Neural cell (in vitro differentiated cells): ENCODE data around the gene MRPL48. TPM values are rescaled to one million over a fixed set of nuclear protein-coding genes. Genes with fewer than 3 reads are reported as not detected.

ENCODE experiments used
- H2AFZ ChIP-seq: fragments of 200-600, 300-800 bp; sonication (generic), shearing (Covaris generic); 2 replicates; pipeline ENCODE4 v1.6.0; 2014; ENCODE audit warnings: low read depth, mild to moderate bottlenecking, antibody characterized with exemption, low read length, moderate library complexity
- H3F3A ChIP-seq: fragments of 200-600 bp; shearing (Covaris generic); 2 replicates; pipeline ENCODE4 v1.6.1; 2016; ENCODE audit warnings: mild to moderate bottlenecking, moderate library complexity, mixed read lengths, antibody characterized with exemption, low read length; ENCODE audit not compliant: insufficient read depth, poor library complexity, severe bottlenecking
- H3K27ac ChIP-seq: fragments of 200-600, 300-800 bp; sonication (generic), shearing (Covaris generic); 2 replicates; pipeline ENCODE4 v1.5.1; 2014; ENCODE audit warnings: mild to moderate bottlenecking, low read length, moderate library complexity
- H3K27me3 ChIP-seq: fragments of 300-800, 200-600 bp; sonication (generic), shearing (Covaris generic); 2 replicates; pipeline ENCODE4 v1.6.0; 2014; ENCODE audit warnings: mild to moderate bottlenecking, low read depth, low read length, moderate library complexity; ENCODE audit not compliant: insufficient read depth
- H3K36me3 ChIP-seq: fragments of 300-800, 200-600 bp; sonication (generic), shearing (Covaris generic); 2 replicates; pipeline ENCODE4 v1.5.1; 2014; ENCODE audit warnings: mild to moderate bottlenecking, antibody characterized with exemption, low read length, moderate library complexity; ENCODE audit not compliant: insufficient read depth
- H3K4me2 ChIP-seq: fragments of 300-800, 200-600 bp; sonication (generic), shearing (Covaris generic); 2 replicates; pipeline ENCODE4 v1.6.0; 2014; ENCODE audit warnings: mild to moderate bottlenecking, low read length
- H3K4me3 ChIP-seq: fragments of 300-800, 200-600 bp; sonication (generic), shearing (Covaris generic); 2 replicates; pipeline ENCODE4 v1.5.1; 2014; ENCODE audit warnings: mild to moderate bottlenecking, low read length, moderate library complexity
- H3K79me2 ChIP-seq: fragments of 200-600 bp; shearing (Covaris generic); replicated peaks from 2 replicates; pipeline ENCODE4 v1.6.0; 2014; ENCODE audit warnings: mild to moderate bottlenecking, low read length, moderate library complexity; ENCODE audit not compliant: insufficient read depth
- H3K9ac ChIP-seq: fragments of 300-800, 200-600 bp; sonication (generic), shearing (Covaris generic); 2 replicates; pipeline ENCODE4 v1.6.1; 2016; ENCODE audit warnings: mild to moderate bottlenecking, low read length, mixed read lengths
- H3K9me2 ChIP-seq: fragments of 200-600 bp; shearing (Covaris generic); 2 replicates; pipeline ENCODE4 v1.6.1; 2016; ENCODE audit warnings: mild to moderate bottlenecking, low read length, mixed read lengths; ENCODE audit not compliant: insufficient read depth
- H3K9me3 ChIP-seq: fragments of 200-600, 300-800 bp; sonication (generic), shearing (Covaris generic); 2 replicates; pipeline ENCODE4 v1.6.1; 2016; ENCODE audit warnings: mild to moderate bottlenecking, mixed run types, low read length, moderate library complexity, mixed read lengths
- H4K20me1 ChIP-seq: fragments of 200-600 bp; shearing (Covaris generic); 2 replicates; pipeline ENCODE4 v1.6.1; 2016; ENCODE audit warnings: mild to moderate bottlenecking, mixed run types; ENCODE audit not compliant: insufficient read depth
- EP300 ChIP-seq: fragments of 450-650 bp; conservative IDR thresholded peaks from 2 replicates; pipeline ENCODE4 v1.6.1; 2014; ENCODE audit warnings: antibody characterized with exemption, mild to moderate bottlenecking, moderate library complexity; ENCODE audit not compliant: poor library complexity, severe bottlenecking
- EZH2 ChIP-seq: fragments of 200-600, 300-800 bp; shearing (Covaris generic), sonication (generic); IDR thresholded peaks from 2 replicates; pipeline ENCODE4 v1.6.1; 2014; ENCODE audit warnings: antibody characterized with exemption, low read length, borderline replicate concordance, mild to moderate bottlenecking; ENCODE audit not compliant: insufficient read depth, poor library complexity, severe bottlenecking
- MXI1 ChIP-seq: fragments of 450-650 bp; conservative IDR thresholded peaks from 2 replicates; pipeline ENCODE4 v1.6.1; 2014; ENCODE audit warnings: antibody characterized with exemption, mild to moderate bottlenecking; ENCODE audit not compliant: poor library complexity, severe bottlenecking
- POLR2AphosphoS5 ChIP-seq: IDR thresholded peaks from 2 replicates; pipeline ENCODE4 v1.6.1; 2012
- RAD21 ChIP-seq: fragments of 450-650 bp; conservative IDR thresholded peaks from 2 replicates; pipeline ENCODE4 v1.6.1; 2014; ENCODE audit warnings: antibody characterized with exemption, mild to moderate bottlenecking, moderate library complexity
- SMC3 ChIP-seq: fragments of 450-650 bp; conservative IDR thresholded peaks from 2 replicates; pipeline ENCODE4 v1.6.1; 2014; ENCODE audit warnings: antibody characterized with exemption, mild to moderate bottlenecking, moderate library complexity; ENCODE audit not compliant: poor library complexity
- TAF1 ChIP-seq: IDR thresholded peaks from 2 replicates; pipeline ENCODE4 v1.6.1; 2012; ENCODE audit warnings: low read depth
- polyA plus RNA-seq: library from polyadenylated mRNA; depleted of rRNA; stranded (reverse); fragments of >200 nt; gene quantifications from 2 replicates; pipeline ENCODE4 v1.2.3, GENCODE V29; 2014
- TF ChIP-seq, protein P1 (sequence below): IDR thresholded peaks from 2 replicates; pipeline ENCODE4 v1.6.1; 2012; ENCODE audit warnings: borderline replicate concordance
- TF ChIP-seq, protein P2 (sequence below): fragments of 450-650 bp; IDR thresholded peaks from 2 replicates; pipeline ENCODE4 v1.5.1; 2014; ENCODE audit warnings: antibody characterized with exemption, mild to moderate bottlenecking, moderate library complexity; ENCODE audit not compliant: poor library complexity, severe bottlenecking

MRPL48 gene
- polyA plus RNA-seq, 1 donor from 2014 or later = 98.3 TPM

DNA sequence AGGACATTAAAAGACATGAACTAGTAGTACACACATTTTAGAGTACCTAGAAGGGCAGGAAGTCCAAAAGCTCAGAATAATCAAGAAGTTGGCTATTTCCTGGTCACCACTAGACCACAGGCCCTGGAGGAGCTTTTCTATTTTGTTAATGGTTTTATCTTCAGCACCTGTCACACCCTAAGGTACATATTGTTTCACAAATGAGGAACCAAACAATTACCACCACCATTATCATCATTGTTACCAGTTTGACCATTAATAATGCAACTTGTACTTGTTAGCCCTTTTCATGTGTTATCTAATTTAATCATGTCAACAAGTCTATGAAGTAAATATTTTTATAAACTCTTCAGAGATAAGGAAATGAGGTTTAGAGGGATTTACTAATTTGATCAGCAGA lies 4.9 kb downstream of the MRPL48 start:
- no peak overlapping the region for H3K4me2 ChIP-seq
- no peaks in the 10 kb centered on the region for H4K20me1 ChIP-seq
- H2AFZ ChIP-seq = no peak overlapping the region
- no peak overlapping the region for H3K27ac ChIP-seq
- no peaks in the 10 kb centered on the region for H3K9me2 ChIP-seq
- no peaks in the 10 kb centered on the region for H3K36me3 ChIP-seq
- H3K4me3 ChIP-seq = no peak overlapping the region
- H3K9me3 ChIP-seq = no peaks in the 10 kb centered on the region
- no peaks in the 10 kb centered on the region for H3F3A ChIP-seq
- H3K27me3 ChIP-seq = no peaks in the 10 kb centered on the region
- peaks cover 7% of the 10 kb centered on the region for H3K79me2 ChIP-seq
- TF ChIP-seq EZH2 (no peak), EP300 (no peak), MXI1 (no peak), TAF1 (no peak), POLR2AphosphoS5 (no peak), SMC3 (no peak)
- TF ChIP-seq, protein P1, sequence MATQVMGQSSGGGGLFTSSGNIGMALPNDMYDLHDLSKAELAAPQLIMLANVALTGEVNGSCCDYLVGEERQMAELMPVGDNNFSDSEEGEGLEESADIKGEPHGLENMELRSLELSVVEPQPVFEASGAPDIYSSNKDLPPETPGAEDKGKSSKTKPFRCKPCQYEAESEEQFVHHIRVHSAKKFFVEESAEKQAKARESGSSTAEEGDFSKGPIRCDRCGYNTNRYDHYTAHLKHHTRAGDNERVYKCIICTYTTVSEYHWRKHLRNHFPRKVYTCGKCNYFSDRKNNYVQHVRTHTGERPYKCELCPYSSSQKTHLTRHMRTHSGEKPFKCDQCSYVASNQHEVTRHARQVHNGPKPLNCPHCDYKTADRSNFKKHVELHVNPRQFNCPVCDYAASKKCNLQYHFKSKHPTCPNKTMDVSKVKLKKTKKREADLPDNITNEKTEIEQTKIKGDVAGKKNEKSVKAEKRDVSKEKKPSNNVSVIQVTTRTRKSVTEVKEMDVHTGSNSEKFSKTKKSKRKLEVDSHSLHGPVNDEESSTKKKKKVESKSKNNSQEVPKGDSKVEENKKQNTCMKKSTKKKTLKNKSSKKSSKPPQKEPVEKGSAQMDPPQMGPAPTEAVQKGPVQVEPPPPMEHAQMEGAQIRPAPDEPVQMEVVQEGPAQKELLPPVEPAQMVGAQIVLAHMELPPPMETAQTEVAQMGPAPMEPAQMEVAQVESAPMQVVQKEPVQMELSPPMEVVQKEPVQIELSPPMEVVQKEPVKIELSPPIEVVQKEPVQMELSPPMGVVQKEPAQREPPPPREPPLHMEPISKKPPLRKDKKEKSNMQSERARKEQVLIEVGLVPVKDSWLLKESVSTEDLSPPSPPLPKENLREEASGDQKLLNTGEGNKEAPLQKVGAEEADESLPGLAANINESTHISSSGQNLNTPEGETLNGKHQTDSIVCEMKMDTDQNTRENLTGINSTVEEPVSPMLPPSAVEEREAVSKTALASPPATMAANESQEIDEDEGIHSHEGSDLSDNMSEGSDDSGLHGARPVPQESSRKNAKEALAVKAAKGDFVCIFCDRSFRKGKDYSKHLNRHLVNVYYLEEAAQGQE = no peak
- TF ChIP-seq, protein P2, sequence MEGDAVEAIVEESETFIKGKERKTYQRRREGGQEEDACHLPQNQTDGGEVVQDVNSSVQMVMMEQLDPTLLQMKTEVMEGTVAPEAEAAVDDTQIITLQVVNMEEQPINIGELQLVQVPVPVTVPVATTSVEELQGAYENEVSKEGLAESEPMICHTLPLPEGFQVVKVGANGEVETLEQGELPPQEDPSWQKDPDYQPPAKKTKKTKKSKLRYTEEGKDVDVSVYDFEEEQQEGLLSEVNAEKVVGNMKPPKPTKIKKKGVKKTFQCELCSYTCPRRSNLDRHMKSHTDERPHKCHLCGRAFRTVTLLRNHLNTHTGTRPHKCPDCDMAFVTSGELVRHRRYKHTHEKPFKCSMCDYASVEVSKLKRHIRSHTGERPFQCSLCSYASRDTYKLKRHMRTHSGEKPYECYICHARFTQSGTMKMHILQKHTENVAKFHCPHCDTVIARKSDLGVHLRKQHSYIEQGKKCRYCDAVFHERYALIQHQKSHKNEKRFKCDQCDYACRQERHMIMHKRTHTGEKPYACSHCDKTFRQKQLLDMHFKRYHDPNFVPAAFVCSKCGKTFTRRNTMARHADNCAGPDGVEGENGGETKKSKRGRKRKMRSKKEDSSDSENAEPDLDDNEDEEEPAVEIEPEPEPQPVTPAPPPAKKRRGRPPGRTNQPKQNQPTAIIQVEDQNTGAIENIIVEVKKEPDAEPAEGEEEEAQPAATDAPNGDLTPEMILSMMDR = no peak
- no peak overlapping the region for H3K9ac ChIP-seq

DNA sequence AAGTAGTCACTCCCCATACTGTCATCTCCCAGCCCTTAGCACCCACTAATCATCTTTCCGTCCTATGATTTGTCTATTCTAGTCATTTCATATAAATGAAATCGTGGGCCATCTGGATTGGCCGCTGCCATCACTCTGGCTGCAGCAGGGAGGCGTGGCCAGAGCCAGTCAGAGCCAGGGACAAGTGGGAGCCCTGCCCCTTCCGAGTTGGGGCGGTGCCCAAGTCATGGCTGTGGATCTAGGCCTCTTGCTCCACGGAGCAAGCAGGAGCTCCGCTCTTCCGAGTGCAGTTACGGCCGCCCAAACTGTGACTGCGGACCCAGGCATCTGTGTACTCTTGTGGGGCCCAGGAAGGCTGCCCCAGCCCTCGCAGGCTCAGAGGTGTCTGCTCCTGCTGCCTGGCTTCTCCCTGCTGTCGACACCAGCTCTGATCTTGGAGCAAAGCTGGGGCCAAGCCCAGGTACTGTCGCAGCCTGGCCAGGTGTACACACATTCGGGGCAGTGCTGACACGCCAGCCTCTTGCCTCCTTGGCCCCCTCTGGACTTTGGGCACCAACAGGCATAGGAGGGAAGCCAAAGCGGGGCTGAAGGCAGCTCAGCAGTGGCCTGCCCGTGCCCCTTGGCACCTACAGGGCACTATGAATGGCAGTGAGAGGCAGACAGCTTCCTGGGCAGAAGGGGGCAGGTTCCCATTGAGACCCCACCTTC lies 8.4 kb downstream of the MRPL48 start:
- no peaks in the 10 kb centered on the region for H3K9me2 ChIP-seq
- H2AFZ ChIP-seq = no peak overlapping the region
- H3K27ac ChIP-seq = no peak overlapping the region
- H3K36me3 ChIP-seq = no peaks in the 10 kb centered on the region
- H3K9me3 ChIP-seq = no peaks in the 10 kb centered on the region
- no peaks in the 10 kb centered on the region for H4K20me1 ChIP-seq
- H3K9ac ChIP-seq = no peak overlapping the region
- no peak overlapping the region for H3K4me3 ChIP-seq
- H3K79me2 ChIP-seq = peaks cover 7% of the 10 kb centered on the region
- H3K4me2 ChIP-seq = no peak overlapping the region
- no peaks in the 10 kb centered on the region for H3F3A ChIP-seq
- no peak for TF ChIP-seq EP300
- no peaks in the 10 kb centered on the region for H3K27me3 ChIP-seq

DNA sequence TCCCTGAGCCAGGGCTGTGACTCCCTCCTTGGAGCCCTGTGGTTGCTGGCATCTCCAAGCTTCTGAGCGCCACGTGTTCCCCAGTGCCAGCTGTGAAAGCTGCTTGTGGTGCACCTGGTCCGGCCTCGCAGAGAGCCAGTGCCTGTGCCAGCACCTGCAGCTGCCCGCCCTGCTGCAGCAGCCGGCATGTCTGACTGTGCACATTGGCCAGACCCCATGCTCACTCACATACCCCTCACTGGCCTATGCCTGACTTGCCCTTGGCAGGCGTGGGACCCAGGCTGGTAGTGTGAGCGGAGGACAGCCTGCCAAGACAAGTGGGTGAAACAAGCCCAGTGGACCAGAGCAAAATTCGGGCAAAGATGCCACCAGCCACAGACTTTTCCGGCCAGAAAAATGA lies 9.8 kb downstream of the MRPL48 start:
- Histone ChIP-seq H3K9ac (no peak overlapping the region), H3K9me3 (no peaks in the 10 kb centered on the region), H3K79me2 (no peaks in the 10 kb centered on the region), H3K9me2 (no peaks in the 10 kb centered on the region), H4K20me1 (no peaks in the 10 kb centered on the region), H3K27me3 (no peaks in the 10 kb centered on the region), H3K4me3 (no peak overlapping the region), H2AFZ (no peak overlapping the region), H3K27ac (no peak overlapping the region), H3F3A (no peaks in the 10 kb centered on the region), H3K36me3 (no peaks in the 10 kb centered on the region), H3K4me2 (no peak overlapping the region)
- TF ChIP-seq, protein P2 = no peak
- no peak for TF ChIP-seq EZH2
- TF ChIP-seq MXI1 = no peak
- TF ChIP-seq SMC3 = no peak
- TF ChIP-seq EP300 = no peak
- no peak for TF ChIP-seq TAF1
- no peak for TF ChIP-seq POLR2AphosphoS5
- TF ChIP-seq, protein P1 = no peak
- no peak for TF ChIP-seq RAD21
